GM10847 (cell line): Measurements from ENCODE around the gene MICAL3.

Source experiments
- POLR2A ChIP-seq: IDR thresholded peaks from 2 replicates; pipeline ENCODE4 v1.6.1; 2011; ENCODE audit not compliant: insufficient read length; ENCODE audit errors: extremely low read depth

The MICAL3 gene

DNA sequence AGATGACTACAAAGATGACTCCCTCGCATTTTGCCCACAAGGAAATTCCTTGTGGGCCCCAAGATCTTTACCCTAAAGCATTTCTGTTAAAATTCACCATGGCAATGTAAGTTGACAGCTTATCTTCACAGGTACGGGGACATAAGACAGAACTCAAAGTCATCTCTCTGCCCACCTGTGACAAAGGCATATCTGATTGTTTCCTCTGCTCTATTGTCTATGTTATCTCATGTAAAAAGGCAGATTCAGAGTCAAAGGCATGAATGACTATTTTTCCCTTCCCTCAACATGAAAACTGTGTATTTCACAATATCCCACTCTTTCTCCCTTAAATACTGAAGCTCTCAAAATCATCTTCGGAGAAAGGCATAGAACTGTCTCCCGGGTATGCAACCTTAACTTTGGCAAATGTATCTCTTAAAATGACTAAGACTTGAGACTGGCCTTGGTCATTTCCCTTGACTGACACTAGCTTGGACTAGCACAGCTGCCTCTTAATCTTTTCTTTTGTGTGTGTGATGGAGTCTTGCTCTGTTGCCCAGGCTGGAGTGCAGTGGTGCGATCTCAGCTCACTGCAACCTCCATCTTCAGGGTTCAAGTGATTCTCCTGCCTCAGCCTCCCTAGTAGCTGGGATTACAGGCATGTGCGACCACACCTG lies 103.2 kb downstream of the MICAL3 start:
- TF ChIP-seq POLR2A, result no peak

DNA sequence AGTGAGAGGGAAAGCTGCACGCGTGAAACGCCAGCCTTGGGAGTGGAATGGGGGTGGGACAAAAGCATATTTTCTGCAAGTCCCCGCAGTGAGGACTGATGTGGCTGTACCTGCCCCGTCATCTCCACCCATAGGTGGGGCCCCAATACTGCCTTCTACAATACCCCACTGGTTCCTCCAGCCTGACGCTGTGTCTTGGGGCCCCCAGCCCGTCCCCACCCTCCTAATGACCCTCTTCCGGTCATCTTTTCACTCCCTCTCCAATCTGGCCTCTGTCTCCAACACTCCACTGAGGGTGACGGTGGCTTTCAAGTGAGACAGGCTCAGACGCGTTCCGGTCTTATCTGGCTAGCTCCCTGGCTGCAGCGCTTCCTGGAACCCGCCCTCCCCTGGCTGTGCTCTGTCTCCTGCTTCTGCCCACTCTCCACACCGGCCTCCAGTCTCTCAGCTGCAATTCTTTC lies 104.2 kb downstream of the MICAL3 start:
- no peak for TF ChIP-seq POLR2A

DNA sequence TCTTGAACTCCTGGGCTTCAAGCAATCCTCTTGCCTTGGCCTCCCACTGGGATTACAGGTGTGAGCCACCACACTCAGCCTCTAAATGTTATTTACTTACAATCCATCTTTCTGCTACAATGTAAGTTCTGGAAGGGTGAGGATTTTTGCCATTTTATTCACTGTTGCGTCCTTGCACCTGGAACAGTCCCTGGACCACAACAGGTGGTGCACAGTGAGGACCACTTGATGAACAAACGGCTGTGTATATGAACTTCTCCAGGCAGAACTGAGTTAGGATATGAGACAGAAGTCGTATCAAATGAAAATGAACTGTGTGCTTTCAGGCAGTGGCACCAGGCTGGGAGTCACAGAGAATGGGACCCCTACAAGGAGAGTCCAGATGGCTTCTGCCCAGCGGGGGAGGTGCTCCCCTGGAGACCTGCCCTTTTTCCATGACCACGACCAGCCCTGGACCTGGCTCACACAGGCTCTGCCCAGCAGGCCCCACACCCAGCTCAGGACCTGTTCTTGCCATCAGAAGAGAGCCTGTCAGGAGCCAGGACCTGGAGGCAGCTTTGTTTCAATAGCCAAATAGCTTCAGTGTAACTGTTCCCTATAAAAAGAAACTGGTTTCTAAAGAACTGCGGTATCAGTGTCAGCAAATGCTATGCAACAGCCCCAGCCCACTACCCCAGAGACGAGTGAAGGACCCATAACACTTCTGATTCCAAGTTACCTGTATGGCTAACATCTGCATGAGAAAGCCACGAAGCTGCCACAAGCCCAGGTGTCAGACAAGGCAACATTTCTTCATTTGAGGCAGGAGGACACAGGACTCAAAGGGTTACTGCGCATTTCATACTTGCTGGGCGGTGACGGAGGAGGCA lies 104.9 kb downstream of the MICAL3 start:
- TF ChIP-seq POLR2A, result no peak

DNA sequence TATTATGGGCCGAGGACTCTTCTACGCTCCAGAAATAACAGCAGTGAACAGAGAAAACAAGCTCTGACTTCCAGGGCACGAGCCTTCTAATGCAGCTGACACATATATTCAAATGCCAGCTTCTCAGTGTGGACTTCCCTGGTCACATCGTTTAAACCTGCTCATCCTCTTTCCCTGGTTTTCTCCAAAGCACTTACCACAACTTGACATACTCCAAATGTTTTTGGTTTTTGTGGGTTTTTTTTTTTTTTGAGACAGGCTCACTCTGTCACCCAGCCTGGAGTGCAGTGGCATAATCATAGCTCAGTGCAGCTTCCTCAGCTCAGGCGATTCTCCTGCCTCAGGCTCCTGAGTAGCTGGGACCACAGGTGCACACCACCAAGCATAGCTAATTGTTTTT lies 105.5 kb downstream of the MICAL3 start:
- TF ChIP-seq POLR2A, result no peak

DNA sequence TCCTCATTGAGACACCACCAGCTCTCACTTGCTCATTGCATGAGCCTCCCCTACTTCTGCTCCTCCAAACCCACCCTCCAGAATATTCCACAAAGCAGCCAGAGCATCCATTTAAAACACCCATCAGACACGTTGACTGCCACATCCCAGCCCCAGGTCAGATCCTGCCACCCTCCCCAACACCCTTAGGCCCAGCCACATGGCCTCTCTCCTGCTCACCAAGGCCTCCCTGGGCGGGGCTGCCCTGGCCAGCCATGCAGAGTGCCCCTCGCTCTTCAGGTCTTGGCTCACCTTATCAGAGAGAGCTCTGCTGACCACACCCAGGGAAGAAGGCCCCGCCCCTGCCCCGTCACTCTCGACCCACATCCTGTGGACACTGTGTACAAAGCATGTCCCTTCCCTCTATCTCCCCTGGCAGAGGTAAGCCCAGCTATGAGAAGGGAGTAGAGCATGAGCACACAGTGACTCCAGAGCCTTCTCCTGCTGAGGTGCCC lies 106.8 kb downstream of the MICAL3 start:
- no peak for TF ChIP-seq POLR2A

DNA sequence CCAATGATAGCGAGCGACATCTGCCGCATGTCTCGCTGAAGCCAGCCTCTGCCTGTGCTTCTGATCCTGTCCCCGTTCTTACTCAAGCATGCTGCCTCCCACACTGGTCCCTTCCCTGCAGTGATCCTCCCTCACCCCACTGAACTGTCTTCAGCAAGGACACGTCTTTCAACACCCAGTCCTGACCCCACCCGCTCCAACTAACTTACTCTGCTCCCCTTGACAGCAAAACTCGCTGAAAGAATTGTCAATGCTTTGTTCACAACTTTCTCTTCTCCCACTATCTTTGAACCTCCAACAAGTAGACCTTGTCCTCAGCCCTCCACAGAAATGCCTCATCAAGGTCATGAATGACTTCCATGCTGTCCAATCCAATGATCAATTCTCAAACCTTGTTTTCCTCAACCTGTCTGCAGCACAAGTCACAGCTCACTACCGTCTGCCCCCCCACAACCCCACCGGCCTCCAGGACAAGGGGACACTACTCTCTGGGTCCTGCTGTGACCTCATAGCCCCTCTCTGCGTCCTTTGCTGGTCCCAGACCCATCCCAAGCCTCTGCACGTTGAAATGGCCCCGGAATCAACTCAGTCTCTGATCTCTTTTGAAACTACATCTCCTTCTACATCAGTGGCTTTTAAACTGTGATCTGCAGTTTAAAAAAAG lies 108.0 kb downstream of the MICAL3 start:
- no peak for TF ChIP-seq POLR2A

DNA sequence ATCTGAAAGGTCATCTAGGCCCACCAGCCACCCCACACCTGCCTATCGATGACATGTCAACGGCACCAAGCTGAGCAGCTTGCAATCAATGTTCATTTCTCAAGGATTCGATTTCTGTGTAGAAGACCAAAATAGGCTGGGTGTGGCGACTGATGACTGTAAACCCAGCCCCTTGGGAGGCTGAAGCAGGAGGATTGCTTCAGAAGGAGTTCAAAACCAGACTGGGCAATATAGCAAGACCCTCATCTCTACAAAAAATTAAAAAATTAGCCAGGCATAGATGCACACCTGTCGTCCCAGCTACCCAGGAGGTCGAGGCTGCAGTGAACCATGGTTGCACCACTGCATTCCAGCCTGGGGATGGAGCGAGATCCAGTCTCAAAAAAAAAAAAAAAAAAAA lies 108.7 kb downstream of the MICAL3 start:
- no peak for TF ChIP-seq POLR2A

DNA sequence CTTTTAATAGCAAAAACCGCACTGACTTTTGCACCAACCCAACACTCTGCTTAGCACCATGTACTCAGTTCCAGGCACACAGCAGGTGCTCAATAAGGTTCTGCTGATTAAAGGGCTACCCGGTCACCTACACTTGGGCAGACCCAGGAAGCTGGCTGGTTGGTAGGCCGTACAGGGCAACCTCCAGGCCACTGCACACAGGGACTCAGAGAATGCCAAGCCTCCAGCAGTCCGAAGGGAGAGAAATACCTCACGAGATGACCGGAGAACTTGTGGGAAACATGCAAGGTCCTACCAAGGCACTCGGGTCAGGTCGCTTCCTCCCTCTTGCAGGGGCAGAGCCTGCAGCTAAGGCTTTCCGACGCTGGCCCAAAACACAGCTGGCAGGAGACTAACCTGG lies 109.2 kb downstream of the MICAL3 start:
- no peak for TF ChIP-seq POLR2A

DNA sequence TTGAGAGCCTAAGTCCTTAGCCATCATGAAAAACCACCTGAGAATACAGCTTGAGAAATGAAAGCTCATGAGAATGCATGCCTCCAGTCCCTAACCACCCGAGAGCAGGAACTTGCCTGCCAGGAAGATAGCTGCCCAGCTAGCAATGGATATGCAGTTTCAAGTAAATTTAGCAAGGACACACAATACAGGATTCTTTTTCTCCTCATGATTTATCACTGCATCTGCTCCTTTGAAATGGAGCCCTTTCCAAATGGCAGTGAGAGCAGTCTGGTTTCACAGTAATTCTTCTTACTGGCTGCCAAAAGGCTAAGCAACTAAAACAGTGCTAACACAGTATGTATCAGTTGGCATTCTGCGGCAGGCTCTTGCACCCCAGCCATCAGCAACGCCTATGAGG lies 109.9 kb downstream of the MICAL3 start:
- TF ChIP-seq POLR2A, result no peak

DNA sequence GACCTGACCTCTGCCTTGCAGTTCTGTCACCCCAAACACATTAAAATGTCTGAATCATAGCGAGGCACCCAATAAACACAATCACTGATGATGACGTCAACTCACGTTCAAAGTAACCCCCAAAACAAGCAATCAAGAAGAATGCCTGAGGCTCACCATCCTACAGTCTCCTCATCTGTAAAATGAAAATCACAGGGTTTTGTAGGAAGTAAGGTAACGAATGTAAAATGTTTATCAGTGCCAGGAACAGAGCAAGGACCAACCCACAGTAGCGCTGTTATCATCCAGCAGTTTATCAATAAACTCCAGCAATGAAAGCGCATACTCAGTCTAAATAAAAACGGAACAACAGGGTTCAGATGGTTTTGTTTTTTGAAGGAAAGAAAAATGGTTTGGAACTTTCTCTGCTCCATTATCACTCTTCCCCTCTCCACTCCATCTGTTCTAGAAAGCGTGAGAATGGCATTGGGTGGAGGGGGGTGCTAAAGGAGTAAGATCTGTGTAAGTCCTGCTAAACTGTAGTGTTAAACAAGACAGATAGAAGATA lies 110.5 kb downstream of the MICAL3 start:
- TF ChIP-seq POLR2A, result no peak

DNA sequence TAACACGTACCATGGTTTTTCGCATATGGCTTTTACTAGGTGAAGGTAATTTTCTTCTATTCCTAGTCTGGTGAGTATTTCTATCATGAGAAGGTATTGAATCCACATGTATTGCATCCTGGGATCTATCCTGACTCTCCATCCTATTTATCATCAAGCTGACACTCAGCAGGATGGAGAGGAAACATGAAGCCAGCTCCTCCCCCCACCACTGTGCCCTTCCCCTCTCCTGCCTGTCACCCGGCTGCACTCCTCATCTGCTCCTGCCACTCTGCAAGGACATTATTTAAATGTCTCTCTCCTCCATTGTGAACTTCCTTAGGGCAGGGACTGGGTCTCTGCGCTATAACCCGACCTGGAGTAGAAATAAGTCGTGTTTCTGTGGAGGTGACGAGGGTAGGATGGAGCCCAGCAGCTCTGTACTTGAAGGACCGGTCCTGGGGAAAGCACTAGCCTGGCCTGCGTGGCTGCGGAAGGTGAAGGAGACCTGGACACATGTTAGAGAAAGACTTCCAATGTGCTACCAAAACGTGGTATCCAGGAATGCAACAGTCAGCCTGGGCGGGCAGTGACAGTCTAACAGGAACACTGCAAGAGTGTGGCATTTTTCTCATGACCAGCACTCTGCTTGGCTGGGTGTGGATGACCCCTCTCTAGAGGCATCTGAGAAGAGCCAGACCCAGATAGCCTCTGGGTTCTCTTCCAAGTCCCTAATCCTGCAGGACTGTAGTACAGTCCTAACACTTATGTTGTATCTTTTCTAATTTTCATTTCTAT lies 111.2 kb downstream of the MICAL3 start:
- TF ChIP-seq POLR2A, result no peak

DNA sequence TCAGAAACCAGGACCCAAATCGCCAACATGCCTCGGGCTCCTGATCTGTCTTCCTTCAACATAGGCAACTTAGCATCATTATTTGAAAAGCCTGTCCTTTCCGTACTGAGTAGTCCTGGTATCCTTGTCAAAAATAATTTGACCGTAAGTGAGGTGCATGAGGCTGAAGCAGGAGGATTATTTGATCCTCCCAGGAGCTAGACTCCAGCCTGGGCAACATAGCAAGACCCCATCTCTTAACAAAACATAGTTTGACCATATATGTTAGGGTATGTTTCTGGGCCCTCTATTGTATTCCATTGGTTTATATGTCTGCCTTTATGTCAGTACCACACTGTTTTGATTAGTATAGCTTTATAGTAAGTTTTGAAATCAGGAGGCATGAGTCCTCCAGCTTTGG lies 112.5 kb downstream of the MICAL3 start:
- no peak for TF ChIP-seq POLR2A

DNA sequence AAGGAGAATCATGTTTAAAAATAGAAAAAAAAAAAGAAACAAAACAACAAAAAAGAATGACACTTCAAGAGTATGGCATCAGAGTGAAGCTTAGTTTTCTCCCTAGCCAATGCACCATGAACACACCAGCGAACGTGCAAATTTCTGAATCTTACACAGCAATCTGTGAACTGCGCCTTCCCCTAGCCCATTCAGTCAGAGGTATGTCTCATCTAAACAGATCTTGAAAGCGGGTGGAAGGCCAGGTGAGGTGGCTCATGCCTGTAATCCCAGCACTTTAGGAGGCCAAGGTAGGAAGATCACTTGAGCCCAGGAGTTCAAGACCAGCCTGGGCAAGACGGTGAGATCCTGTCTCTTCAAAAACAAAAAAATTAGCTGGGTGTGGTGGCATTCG lies 113.1 kb downstream of the MICAL3 start:
- no peak for TF ChIP-seq POLR2A

DNA sequence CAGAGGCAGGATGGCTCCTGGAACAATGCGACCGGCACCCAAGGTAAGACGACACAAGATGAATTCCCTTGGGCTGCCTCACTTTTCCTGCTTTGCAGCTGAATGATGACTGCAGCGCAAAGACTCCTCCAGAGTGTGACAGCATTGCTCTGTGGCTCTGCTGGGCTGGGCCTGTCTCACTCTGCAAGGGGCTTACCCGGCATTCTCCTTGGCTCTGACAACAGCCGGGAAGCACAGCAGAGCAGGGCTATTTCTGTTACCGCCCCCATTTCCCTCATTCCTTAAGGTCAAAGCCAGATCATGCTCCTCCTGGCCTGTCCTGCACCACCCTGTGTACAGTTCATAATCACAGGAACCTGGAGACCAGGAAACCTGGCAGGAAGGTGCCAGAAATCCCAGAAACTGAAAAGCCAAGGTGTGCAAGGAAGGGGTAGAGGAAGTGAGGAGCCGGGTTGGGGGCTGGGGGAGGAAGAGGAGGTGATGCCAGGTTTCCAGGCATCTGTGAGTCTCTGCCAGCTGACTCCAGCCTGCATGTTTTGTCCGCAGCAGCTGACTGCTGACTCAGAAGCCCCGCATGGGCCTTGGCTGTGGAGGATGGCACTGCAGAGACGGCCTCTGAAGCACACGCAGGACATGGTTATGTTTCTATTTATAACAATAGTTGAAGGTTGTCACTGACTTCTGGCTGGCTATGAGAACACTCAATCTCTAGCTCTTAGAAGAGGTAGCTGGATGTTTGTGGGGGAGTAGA lies 113.6 kb downstream of the MICAL3 start:
- TF ChIP-seq POLR2A, result no peak
